Activated T-cell treated with anti-CD3 and anti-CD28 coated beads, Interleukin-2, amount 50 U/mL, for 24 hours (primary cell): Measurements from ENCODE around the gene KIF5C.

Source experiments
- DNase-seq: peaks from one replicate; pipeline ENCODE4 v3.0.0-alpha.2; 2020
- H3K27ac Mint-ChIP-seq: 2 replicates; pipeline ENCODE4 v1.8.0; 2020; ENCODE audit warnings: mild to moderate bottlenecking, mixed read lengths
- H3K27me3 Mint-ChIP-seq: 2 replicates; pipeline ENCODE4 v1.8.0; 2020; ENCODE audit warnings: mixed read lengths
- H3K36me3 Mint-ChIP-seq: 2 replicates; pipeline ENCODE4 v1.8.0; 2020; ENCODE audit warnings: low read depth, mixed read lengths
- H3K4me1 Mint-ChIP-seq: 2 replicates; pipeline ENCODE4 v1.8.0; 2020; ENCODE audit warnings: low read depth, mixed read lengths
- H3K4me3 Mint-ChIP-seq: 2 replicates; pipeline ENCODE4 v1.8.0; 2020; ENCODE audit warnings: mild to moderate bottlenecking, moderate library complexity, mixed read lengths
- H3K9me3 Mint-ChIP-seq: 2 replicates; pipeline ENCODE4 v1.8.0; 2020; ENCODE audit warnings: mixed read lengths

KIF5C gene

GRCh38 chr2:149042881-149043280 is 167.9 kb downstream of the KIF5C start:
- no peak for DNase-seq
- H3K9me3 Mint-ChIP-seq: peaks cover 16% of the 10 kb centered on the region
- H3K27ac Mint-ChIP-seq: no peak overlapping the region
- no peaks in the 10 kb centered on the region for H3K4me1 Mint-ChIP-seq
- H3K4me3 Mint-ChIP-seq: no peak overlapping the region
- H3K36me3 Mint-ChIP-seq: no peaks in the 10 kb centered on the region
- peaks cover 39% of the 10 kb centered on the region for H3K27me3 Mint-ChIP-seq

DNA sequence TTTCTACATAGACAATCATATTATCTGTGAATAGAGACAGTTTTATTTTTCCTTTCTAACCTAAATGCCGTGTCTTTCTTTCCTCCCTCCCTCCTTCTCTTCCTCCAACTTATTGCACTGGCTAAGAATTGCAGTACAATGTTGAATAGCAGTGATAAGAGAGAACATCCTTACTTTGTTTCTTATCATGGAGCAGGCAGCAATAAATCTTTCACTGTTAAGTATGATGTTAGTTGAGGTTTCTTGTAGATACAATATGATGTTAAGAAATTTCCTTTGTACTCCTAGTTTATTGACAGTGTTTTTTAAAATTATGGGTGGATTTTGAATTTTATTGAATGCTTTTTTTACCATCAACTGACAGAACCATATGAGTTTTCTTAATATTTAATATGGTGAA is 169.5 kb downstream of the KIF5C start:
- peaks cover 21% of the 10 kb centered on the region for H3K9me3 Mint-ChIP-seq
- DNase-seq: no peak
- H3K36me3 Mint-ChIP-seq: no peaks in the 10 kb centered on the region
- H3K4me3 Mint-ChIP-seq: no peak overlapping the region
- no peak overlapping the region for H3K27ac Mint-ChIP-seq
- peaks cover 31% of the 10 kb centered on the region for H3K27me3 Mint-ChIP-seq
- H3K4me1 Mint-ChIP-seq: no peaks in the 10 kb centered on the region

GRCh38 chr2:149047118-149047517 is 172.1 kb downstream of the KIF5C start:
- no peak for DNase-seq
- Mint-ChIP-seq H3K4me1 (no peaks in the 10 kb centered on the region), H3K27me3 (peaks cover 11% of the 10 kb centered on the region), H3K9me3 (peaks cover 21% of the 10 kb centered on the region), H3K4me3 (no peak overlapping the region), H3K27ac (no peak overlapping the region), H3K36me3 (no peaks in the 10 kb centered on the region)

DNA sequence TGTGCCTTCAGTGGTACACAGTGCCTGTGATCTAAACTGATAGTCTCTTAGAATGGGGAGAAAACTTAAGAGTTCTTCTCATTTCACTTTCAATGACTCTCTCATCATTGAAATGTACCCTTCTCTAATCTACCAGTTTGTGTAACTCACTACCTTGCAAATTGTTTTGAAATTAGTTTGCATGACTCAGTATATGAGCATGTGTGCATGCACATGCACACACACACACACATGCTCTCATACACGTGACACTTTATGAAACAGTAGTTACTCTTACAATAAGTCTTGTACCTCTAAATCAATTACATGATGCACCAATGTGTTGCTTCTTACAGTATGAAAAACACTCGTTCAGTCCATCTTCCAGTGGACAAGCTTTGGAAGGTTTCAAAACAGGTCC is 174.1 kb downstream of the KIF5C start:
- Mint-ChIP-seq H3K36me3 (no peaks in the 10 kb centered on the region), H3K4me3 (no peak overlapping the region), H3K27me3 (peaks cover 14% of the 10 kb centered on the region), H3K27ac (no peak overlapping the region), H3K9me3 (peaks cover 21% of the 10 kb centered on the region), H3K4me1 (no peaks in the 10 kb centered on the region)
- DNase-seq: no peak

GRCh38 chr2:149050188-149050587 is 175.2 kb downstream of the KIF5C start:
- no peak overlapping the region for H3K4me3 Mint-ChIP-seq
- peaks cover 19% of the 10 kb centered on the region for H3K27me3 Mint-ChIP-seq
- H3K4me1 Mint-ChIP-seq: no peaks in the 10 kb centered on the region
- no peak overlapping the region for H3K27ac Mint-ChIP-seq
- DNase-seq: no peak
- peaks cover 21% of the 10 kb centered on the region for H3K9me3 Mint-ChIP-seq
- H3K36me3 Mint-ChIP-seq: no peaks in the 10 kb centered on the region

DNA sequence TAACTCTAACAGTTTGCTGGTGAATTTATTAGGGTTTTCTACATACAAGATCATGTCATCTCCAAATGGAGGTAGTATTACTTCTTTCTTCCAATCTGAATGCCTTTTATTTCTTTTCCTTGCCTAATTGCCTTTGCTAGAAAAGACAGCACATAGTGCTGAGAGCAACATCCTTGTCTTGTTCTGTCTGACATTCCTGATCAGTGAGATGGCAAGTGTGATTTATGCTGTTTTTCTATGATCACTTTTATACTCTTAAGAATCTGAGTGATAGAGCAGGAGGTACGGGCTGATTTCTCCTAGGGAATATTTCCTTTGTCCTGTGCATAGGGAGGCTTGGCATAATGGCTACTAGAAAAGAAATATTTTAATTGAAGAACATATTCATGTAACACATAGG is 180.7 kb downstream of the KIF5C start:
- Mint-ChIP-seq H3K4me1 (no peaks in the 10 kb centered on the region), H3K27ac (no peak overlapping the region), H3K27me3 (peaks cover 36% of the 10 kb centered on the region), H3K4me3 (no peak overlapping the region), H3K36me3 (no peaks in the 10 kb centered on the region), H3K9me3 (no peaks in the 10 kb centered on the region)
- no peak for DNase-seq

- Mint-ChIP-seq H3K4me3 (no peak overlapping the region), H3K27me3 (peaks cover 36% of the 10 kb centered on the region), H3K9me3 (no peaks in the 10 kb centered on the region), H3K36me3 (no peaks in the 10 kb centered on the region), H3K4me1 (no peaks in the 10 kb centered on the region), H3K27ac (no peak overlapping the region)
- no peak for DNase-seq
These were observed 181.7 kb downstream of the KIF5C start for GRCh38 chr2:149056541-149057255.

- Mint-ChIP-seq H3K4me3 (no peak overlapping the region), H3K27ac (no peak overlapping the region), H3K27me3 (peaks cover 35% of the 10 kb centered on the region), H3K4me1 (no peaks in the 10 kb centered on the region), H3K36me3 (no peaks in the 10 kb centered on the region), H3K9me3 (no peaks in the 10 kb centered on the region)
- DNase-seq: no peak
These were observed 182.4 kb downstream of the KIF5C start for GRCh38 chr2:149057401-149057800.

GRCh38 chr2:149058936-149059335 is 183.9 kb downstream of the KIF5C start:
- Mint-ChIP-seq H3K36me3 (no peaks in the 10 kb centered on the region), H3K4me3 (no peak overlapping the region), H3K4me1 (no peaks in the 10 kb centered on the region), H3K27me3 (peaks cover 34% of the 10 kb centered on the region), H3K9me3 (no peaks in the 10 kb centered on the region), H3K27ac (no peak overlapping the region)
- no peak for DNase-seq

- no peaks in the 10 kb centered on the region for H3K9me3 Mint-ChIP-seq
- H3K27ac Mint-ChIP-seq: no peak overlapping the region
- H3K27me3 Mint-ChIP-seq: peaks cover 30% of the 10 kb centered on the region
These were observed 184.8 kb downstream of the KIF5C start for GRCh38 chr2:149059822-149060221.

DNA sequence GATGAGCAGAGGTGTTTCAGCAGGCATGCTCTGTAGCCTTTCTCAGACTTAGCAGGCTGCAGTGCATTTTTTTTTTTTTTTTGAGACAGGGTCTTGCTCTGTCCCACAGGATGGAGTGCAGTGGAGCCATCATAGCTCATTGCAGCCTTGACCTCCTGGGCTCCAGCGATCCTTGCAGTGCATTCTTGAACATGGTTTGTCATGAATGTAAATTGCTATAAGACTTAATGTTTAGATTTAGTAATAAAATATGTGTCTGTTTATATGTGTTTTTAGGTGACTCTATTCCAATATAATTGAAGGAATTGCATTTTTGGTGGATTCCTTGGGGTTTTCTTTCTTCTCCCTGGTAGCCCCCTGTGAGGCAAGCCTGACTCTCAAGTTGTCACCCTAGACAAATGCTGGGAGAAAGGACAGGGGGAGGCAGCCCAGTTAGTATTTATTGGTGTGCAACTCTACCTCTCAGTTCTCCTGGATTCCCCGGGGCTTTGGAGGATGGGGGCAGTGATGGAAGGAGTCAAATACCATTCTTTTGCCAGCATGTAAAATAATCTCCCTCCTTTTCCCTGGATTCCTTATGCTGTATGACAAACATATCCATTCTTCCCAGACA is 186.2 kb downstream of the KIF5C start:
- H3K27ac Mint-ChIP-seq: no peak overlapping the region
- no peak for DNase-seq
- H3K9me3 Mint-ChIP-seq: no peaks in the 10 kb centered on the region
- peaks cover 21% of the 10 kb centered on the region for H3K27me3 Mint-ChIP-seq
- H3K36me3 Mint-ChIP-seq: no peaks in the 10 kb centered on the region
- no peak overlapping the region for H3K4me3 Mint-ChIP-seq
- H3K4me1 Mint-ChIP-seq: no peaks in the 10 kb centered on the region

More at GRCh38 chr2:149059822-149060221, 184.8 kb downstream of the KIF5C start:
- Mint-ChIP-seq H3K36me3 (no peaks in the 10 kb centered on the region), H3K4me3 (no peak overlapping the region), H3K4me1 (no peaks in the 10 kb centered on the region)
- DNase-seq: no peak

GRCh38 chr2:149062531-149062930 is 187.5 kb downstream of the KIF5C start:
- Mint-ChIP-seq H3K4me1 (no peaks in the 10 kb centered on the region), H3K27ac (no peak overlapping the region), H3K4me3 (no peak overlapping the region), H3K36me3 (no peaks in the 10 kb centered on the region), H3K9me3 (no peaks in the 10 kb centered on the region), H3K27me3 (peaks cover 14% of the 10 kb centered on the region)
- DNase-seq: no peak

- Mint-ChIP-seq H3K27ac (no peak overlapping the region), H3K36me3 (no peaks in the 10 kb centered on the region), H3K27me3 (peaks cover 7% of the 10 kb centered on the region), H3K9me3 (no peaks in the 10 kb centered on the region), H3K4me3 (no peak overlapping the region), H3K4me1 (no peaks in the 10 kb centered on the region)
- DNase-seq: no peak
These were observed 188.2 kb downstream of the KIF5C start for GRCh38 chr2:149063177-149063576.

GRCh38 chr2:149064365-149064841 is 189.4 kb downstream of the KIF5C start:
- peaks cover 7% of the 10 kb centered on the region for H3K4me1 Mint-ChIP-seq
- no peaks in the 10 kb centered on the region for H3K9me3 Mint-ChIP-seq
- H3K36me3 Mint-ChIP-seq: no peaks in the 10 kb centered on the region
- no peaks in the 10 kb centered on the region for H3K27me3 Mint-ChIP-seq
- no peak for DNase-seq
- H3K4me3 Mint-ChIP-seq: no peak overlapping the region
- no peak overlapping the region for H3K27ac Mint-ChIP-seq

- no peak for DNase-seq
- Mint-ChIP-seq H3K4me3 (no peak overlapping the region), H3K36me3 (no peaks in the 10 kb centered on the region), H3K4me1 (peaks cover 13% of the 10 kb centered on the region), H3K9me3 (no peaks in the 10 kb centered on the region), H3K27ac (no peak overlapping the region), H3K27me3 (peaks cover 4% of the 10 kb centered on the region)
These were observed 190.0 kb downstream of the KIF5C start for GRCh38 chr2:149064856-149065630.
